GM12873 (cell line): Measurements from ENCODE around the gene PHF5A.

Experiments
- CTCF ChIP-seq: IDR thresholded peaks from 2 replicates; pipeline ENCODE4 v1.5.1; 2012; ENCODE audit warnings: low read depth, mild to moderate bottlenecking, moderate library complexity, low read length, control low read depth; ENCODE audit not compliant: insufficient read depth; ENCODE audit errors: missing control alignments

Gene PHF5A

GRCh38 chr22:41485033-41485432 lies 16.5 kb upstream of the PHF5A start:
- TF ChIP-seq CTCF, result no peak

- TF ChIP-seq CTCF, result no peak
Measured at GRCh38 chr22:41482319-41482935, 13.9 kb upstream of the PHF5A start.

- TF ChIP-seq CTCF, result no peak
Measured at GRCh38 chr22:41481925-41482318, 13.4 kb upstream of the PHF5A start.

GRCh38 chr22:41481131-41481830 lies 12.8 kb upstream of the PHF5A start:
- no peak for TF ChIP-seq CTCF

- TF ChIP-seq CTCF, result no peak
Measured at GRCh38 chr22:41480397-41480735, 11.9 kb upstream of the PHF5A start.

- no peak for TF ChIP-seq CTCF
Measured at GRCh38 chr22:41479671-41480396, 11.3 kb upstream of the PHF5A start.

GRCh38 chr22:41478891-41479521 lies 10.5 kb upstream of the PHF5A start:
- no peak for TF ChIP-seq CTCF
